HL-60 (cell line): ENCODE results near the gene CLIC3.
A peak's percentile ranks its signal among the peaks of the same experiment; 100 is the strongest.

Source experiments
- DNase-seq, 2 experiments: peaks; one replicate each; pipeline ENCODE4 v3.0.0-alpha.2; 2010 to 2020; ENCODE audit warnings: low read depth in 1 of 2, low spot score in 1 of 2
- H3K27ac ChIP-seq: fragments of 250-450 bp; sonication (Bioruptor Pico); replicated peaks from 2 replicates; pipeline ENCODE4 v1.5.1; 2020; ENCODE audit warnings: mild to moderate bottlenecking, moderate library complexity
- H3K27me3 ChIP-seq: fragments of 250-450 bp; sonication (Bioruptor Pico); 2 replicates; pipeline ENCODE4 v1.5.1; 2021; ENCODE audit warnings: mild to moderate bottlenecking, moderate library complexity; ENCODE audit not compliant: insufficient read depth, poor library complexity, severe bottlenecking
- H3K4me3 ChIP-seq: replicated peaks from 2 replicates; pipeline ENCODE4 v1.5.1; 2011; ENCODE audit warnings: mild to moderate bottlenecking, control low read depth, low read length; ENCODE audit not compliant: insufficient read depth
- GABPA ChIP-seq: IDR thresholded peaks from 2 replicates; pipeline ENCODE4 v1.6.1; 2012; ENCODE audit warnings: low read depth
- POLR2AphosphoS5 ChIP-seq: IDR thresholded peaks from 2 replicates; pipeline ENCODE4 v1.6.1; 2012; ENCODE audit warnings: low read depth
- REST ChIP-seq: IDR thresholded peaks from 2 replicates; pipeline ENCODE4 v1.6.1; 2012; ENCODE audit warnings: low read depth; ENCODE audit not compliant: insufficient replicate concordance
- SPI1 ChIP-seq: IDR thresholded peaks from 2 replicates; pipeline ENCODE4 v1.6.1; 2012; ENCODE audit warnings: low read depth, mild to moderate bottlenecking, borderline replicate concordance
- TF ChIP-seq, protein P1 (sequence below): IDR thresholded peaks from one replicate; pipeline ENCODE4 v1.5.1; 2011; ENCODE audit warnings: low read length, control low read depth, inconsistent platforms; ENCODE audit not compliant: insufficient read depth

Gene CLIC3

DNA sequence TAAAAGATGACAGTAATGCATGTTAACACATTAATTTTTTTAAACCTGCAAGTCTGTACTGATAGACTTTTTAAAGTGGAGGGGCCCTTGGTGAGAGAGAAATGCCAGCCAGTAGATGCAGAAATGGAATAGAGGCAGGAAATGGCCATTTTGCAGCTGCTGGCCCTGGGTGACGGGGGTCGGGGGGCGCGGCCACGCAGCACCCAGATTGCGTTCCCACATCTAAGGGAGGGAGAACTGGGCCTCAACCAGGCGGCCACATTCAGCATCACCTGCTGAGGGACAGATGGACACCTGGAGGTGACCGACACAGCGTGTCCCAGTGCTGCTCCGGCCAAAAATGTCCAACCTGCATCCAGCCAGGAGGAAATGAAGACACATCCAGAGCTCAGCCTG is 6.3 kb upstream of the CLIC3 start:
- no peak for DNase-seq
- no peaks in the 10 kb centered on the region for H3K27me3 ChIP-seq
- H3K27ac ChIP-seq = no peak overlapping the region
- H3K4me3 ChIP-seq = no peak overlapping the region
- TF ChIP-seq POLR2AphosphoS5 (no peak), SPI1 (no peak), REST (no peak), GABPA (no peak)
- TF ChIP-seq, protein P1, sequence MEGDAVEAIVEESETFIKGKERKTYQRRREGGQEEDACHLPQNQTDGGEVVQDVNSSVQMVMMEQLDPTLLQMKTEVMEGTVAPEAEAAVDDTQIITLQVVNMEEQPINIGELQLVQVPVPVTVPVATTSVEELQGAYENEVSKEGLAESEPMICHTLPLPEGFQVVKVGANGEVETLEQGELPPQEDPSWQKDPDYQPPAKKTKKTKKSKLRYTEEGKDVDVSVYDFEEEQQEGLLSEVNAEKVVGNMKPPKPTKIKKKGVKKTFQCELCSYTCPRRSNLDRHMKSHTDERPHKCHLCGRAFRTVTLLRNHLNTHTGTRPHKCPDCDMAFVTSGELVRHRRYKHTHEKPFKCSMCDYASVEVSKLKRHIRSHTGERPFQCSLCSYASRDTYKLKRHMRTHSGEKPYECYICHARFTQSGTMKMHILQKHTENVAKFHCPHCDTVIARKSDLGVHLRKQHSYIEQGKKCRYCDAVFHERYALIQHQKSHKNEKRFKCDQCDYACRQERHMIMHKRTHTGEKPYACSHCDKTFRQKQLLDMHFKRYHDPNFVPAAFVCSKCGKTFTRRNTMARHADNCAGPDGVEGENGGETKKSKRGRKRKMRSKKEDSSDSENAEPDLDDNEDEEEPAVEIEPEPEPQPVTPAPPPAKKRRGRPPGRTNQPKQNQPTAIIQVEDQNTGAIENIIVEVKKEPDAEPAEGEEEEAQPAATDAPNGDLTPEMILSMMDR = no peak

DNA sequence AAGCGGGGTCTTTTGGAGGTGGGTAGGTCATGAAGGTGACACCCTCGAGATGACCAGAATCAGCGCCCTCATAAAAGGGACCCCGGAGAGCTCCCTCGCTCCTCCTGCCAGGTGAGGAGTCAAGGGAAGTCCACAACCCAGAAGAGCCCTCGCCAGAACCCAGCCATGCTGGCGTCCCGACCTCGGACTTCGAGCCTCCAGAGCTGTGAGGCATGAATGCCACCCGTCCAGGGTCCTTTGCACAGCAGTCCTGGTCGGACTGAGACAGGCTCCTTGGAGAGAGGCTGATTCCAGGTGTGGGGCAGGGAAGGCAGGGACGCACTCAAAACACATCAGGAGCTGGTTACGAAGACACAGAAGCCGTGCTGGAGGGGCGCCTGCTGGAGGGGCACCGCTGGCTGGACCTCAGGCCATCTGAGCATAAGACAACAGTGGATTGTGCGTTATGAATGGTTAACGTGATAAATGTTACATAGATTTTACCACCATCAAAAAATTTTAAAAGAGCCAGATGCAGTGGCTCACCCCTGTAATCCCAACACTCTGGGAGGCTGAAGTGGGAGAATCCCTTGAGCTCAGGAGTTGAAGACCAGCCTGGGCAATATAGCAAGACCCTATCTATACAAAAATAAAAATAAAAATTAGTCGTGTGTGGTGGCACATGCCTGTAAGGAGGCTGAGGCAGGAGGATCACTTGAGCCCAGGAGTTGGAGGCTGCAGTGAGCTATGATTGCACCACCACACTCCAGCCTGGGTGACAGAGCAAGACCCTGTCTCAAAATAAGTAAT is 5.7 kb upstream of the CLIC3 start:
- H3K27me3 ChIP-seq = no peaks in the 10 kb centered on the region
- DNase-seq = no peak
- no peak overlapping the region for H3K4me3 ChIP-seq
- no peak overlapping the region for H3K27ac ChIP-seq
- no peak for TF ChIP-seq POLR2AphosphoS5
- TF ChIP-seq GABPA = no peak
- TF ChIP-seq SPI1 = no peak
- no peak for TF ChIP-seq REST
- TF ChIP-seq, protein P1 = no peak

GRCh38 chr9:137000177-137000930 is 4.0 kb upstream of the CLIC3 start:
- TF ChIP-seq, protein P1 = no peak
- peak; percentile 75 for TF ChIP-seq POLR2AphosphoS5
- H3K27ac ChIP-seq = peak overlapping the region; percentile 49
- H3K4me3 ChIP-seq = no peak overlapping the region
- peak; percentile 83 to 85 for DNase-seq
- H3K27me3 ChIP-seq = no peaks in the 10 kb centered on the region
